ENCODE data around the gene C9orf152. TPM values are rescaled to one million over a fixed set of nuclear protein-coding genes. Genes with fewer than 3 reads are reported as not detected.
"Not testable (repeated sequence)": the region's sequence is repeated elsewhere in the genome, so short reads cannot be mapped to it uniquely, and the experiment has no call there.

The C9orf152 gene
- total and polyA plus RNA-seq, 2 experiments from 2014 or later = not detected

- Histone ChIP-seq H3K9me3 (ENCODE audit: low read depth) (no peaks in the 10 kb centered on the region), H3K36me3 (no peaks in the 10 kb centered on the region), H3K27ac (peak overlapping the region; percentile 30), H3K4me1 (ENCODE audit: low read depth) (peaks cover 6% of the 10 kb centered on the region), H3K27me3 (peaks cover 3% of the 10 kb centered on the region), H3K4me3 (no peak overlapping the region)
- peak in 1 of 2 donors; percentile 22 for DNase-seq (ENCODE audit: low read depth in 1 of 2, low spot score in 1 of 2)
- no peak for TF ChIP-seq CTCF (IDR thresholded peaks at IDR 0.05; ENCODE audit: low read depth, low read length)
Observed at GRCh38 chr9:110202232-110202631, 5.7 kb downstream of the C9orf152 start.

DNA sequence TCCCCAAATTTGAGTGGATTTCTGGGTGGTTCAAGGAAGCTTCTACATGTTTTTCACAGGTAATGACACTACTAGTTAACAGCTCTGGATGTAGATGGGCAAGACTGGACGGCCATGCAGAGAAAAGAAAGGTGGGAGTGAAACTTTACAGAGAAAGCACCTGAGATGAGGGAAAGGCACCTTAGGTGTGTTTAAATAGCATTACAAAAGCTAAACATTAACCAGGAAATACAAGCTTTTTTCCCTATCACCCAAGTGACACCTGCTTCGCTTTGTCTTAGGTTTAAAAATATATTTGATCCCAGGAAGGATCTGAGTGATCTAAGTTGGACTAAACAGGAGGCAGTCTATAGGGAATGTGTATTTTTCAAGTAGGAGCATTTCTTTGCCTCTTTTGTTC, 8.3 kb downstream of the C9orf152 start:
- Histone ChIP-seq H3K36me3 (no peaks in the 10 kb centered on the region), H3K4me3 (no peak overlapping the region), H3K27me3 (peaks cover 3% of the 10 kb centered on the region), H3K4me1 (ENCODE audit: low read depth) (peaks cover 6% of the 10 kb centered on the region), H3K27ac (no peak overlapping the region), H3K9me3 (ENCODE audit: low read depth) (no peaks in the 10 kb centered on the region)
- TF ChIP-seq CTCF (IDR thresholded peaks at IDR 0.05; ENCODE audit: low read depth, low read length) = no peak
- DNase-seq (ENCODE audit: low read depth in 1 of 2, low spot score in 1 of 2) = no peak

GRCh38 chr9:110198357-110198756, 9.6 kb downstream of the C9orf152 start:
- TF ChIP-seq CTCF (IDR thresholded peaks at IDR 0.05; ENCODE audit: low read depth, low read length) = no peak
- Histone ChIP-seq H3K9me3 (ENCODE audit: low read depth) (no peaks in the 10 kb centered on the region), H3K4me3 (no peak overlapping the region), H3K36me3 (no peaks in the 10 kb centered on the region), H3K4me1 (ENCODE audit: low read depth) (peaks cover 6% of the 10 kb centered on the region), H3K27me3 (no peaks in the 10 kb centered on the region), H3K27ac (no peak overlapping the region)
- no peak for DNase-seq (ENCODE audit: low read depth in 1 of 2, low spot score in 1 of 2)

- Histone ChIP-seq H3K27me3 (no peaks in the 10 kb centered on the region), H3K9me3 (ENCODE audit: low read depth) (no peaks in the 10 kb centered on the region), H3K4me1 (ENCODE audit: low read depth) (peaks cover 3% of the 10 kb centered on the region), H3K27ac (no peak overlapping the region), H3K4me3 (no peak overlapping the region), H3K36me3 (no peaks in the 10 kb centered on the region)
- peak in 1 of 2 donors; percentile 31 for DNase-seq (ENCODE audit: low read depth in 1 of 2, low spot score in 1 of 2)
- peak; percentile 40 for TF ChIP-seq CTCF (IDR thresholded peaks at IDR 0.05; ENCODE audit: low read depth, low read length)
Observed at GRCh38 chr9:110197330-110198187, 10.4 kb downstream of the C9orf152 start.

DNA sequence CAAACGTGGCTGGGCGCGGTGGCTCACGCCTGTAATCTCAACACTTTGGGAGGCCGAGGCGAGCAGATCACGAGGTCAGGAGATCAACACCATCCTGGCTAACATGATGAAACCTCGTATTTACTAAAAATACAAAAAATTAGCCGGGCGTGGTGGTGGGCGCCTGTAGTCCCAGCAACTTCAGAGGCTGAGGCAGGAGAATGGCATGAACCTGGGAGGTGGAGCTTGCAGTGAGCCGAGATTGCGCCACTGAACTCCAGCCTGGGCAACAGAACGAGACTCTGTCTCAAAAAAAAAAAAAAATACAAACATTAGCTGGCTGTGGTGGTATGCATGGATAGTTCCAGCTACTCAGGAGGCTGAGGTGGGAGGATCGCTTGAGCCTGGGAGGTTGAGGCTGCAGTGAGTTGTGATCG, 11.9 kb downstream of the C9orf152 start:
- not testable (repeated sequence) for H3K27ac ChIP-seq; H3K4me1 ChIP-seq (ENCODE audit: low read depth); H3K27me3 ChIP-seq

DNA sequence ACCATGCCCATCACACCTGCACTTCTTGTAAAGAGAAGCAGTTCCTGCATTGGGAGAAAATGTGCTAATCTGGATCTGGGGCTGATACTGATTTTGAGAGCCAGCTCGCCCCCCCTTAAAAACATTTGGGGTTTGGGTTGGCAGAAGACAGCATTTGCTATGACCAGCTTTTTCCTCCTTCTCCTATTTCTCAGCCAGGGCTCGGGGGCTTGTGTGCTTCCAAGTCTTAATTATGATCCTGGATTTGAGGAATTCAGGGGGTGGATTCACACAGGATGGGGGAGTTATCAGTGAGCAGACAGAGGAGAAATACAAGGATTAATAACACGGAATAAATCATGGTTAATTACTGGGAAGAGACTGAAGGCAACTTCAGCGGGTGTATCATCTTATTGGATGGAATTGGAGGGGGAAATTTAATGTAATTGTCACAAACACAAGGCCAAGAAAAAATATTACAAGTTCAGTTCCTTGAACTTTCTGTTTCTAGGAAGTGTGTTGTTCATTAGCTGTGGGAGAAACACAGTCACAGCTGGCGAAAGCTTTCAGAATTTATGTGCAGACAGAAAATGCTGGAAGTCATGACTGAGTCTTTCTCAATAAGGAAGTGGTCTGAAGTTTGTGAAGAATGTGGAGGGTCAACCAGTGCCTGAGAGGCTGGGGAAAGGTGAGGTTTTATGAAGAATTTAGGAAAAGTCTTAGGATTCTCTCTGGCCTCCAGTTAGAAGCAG, 15.3 kb downstream of the C9orf152 start:
- Histone ChIP-seq H3K27ac (no peak overlapping the region), H3K4me3 (no peak overlapping the region), H3K27me3 (no peaks in the 10 kb centered on the region), H3K4me1 (ENCODE audit: low read depth) (no peaks in the 10 kb centered on the region), H3K9me3 (ENCODE audit: low read depth) (no peaks in the 10 kb centered on the region), H3K36me3 (no peaks in the 10 kb centered on the region)
- DNase-seq (ENCODE audit: low read depth in 1 of 2, low spot score in 1 of 2) = peak in 1 of 2 donors; percentile 88
- TF ChIP-seq CTCF (IDR thresholded peaks at IDR 0.05; ENCODE audit: low read depth, low read length) = no peak

More for the DNA sequence above, 11.9 kb downstream of the C9orf152 start:
- H3K36me3 ChIP-seq; H3K9me3 ChIP-seq (ENCODE audit: low read depth); DNase-seq (ENCODE audit: low read depth in 1 of 2, low spot score in 1 of 2); H3K4me3 ChIP-seq: not testable (repeated sequence)

Measured in cardiac muscle cell (in vitro differentiated cells and primary cell).